GM23248 (cell line): ENCODE results near the gene TARS1.

Source experiments
- EZH2 ChIP-seq: fragments of 200-600 bp; sonication (generic); IDR thresholded peaks from 2 replicates; pipeline ENCODE4 v1.6.1; 2018; ENCODE audit warnings: antibody characterized with exemption, mild to moderate bottlenecking; ENCODE audit not compliant: insufficient read depth, poor library complexity, severe bottlenecking
- EZH2phosphoT487 ChIP-seq: fragments of 200-600 bp; sonication (generic); IDR thresholded peaks from 2 replicates; pipeline ENCODE4 v1.6.1; 2018; ENCODE audit warnings: antibody characterized with exemption, moderate library complexity, mild to moderate bottlenecking, low read depth; ENCODE audit not compliant: insufficient read depth

GRCh38 chr5:33472805-33473409 lies 32.1 kb downstream of the TARS1 start:
- no peak for TF ChIP-seq EZH2phosphoT487
- TF ChIP-seq EZH2: no peak
